Measurements from ENCODE around the gene TRAPPC8. TPM values are rescaled to one million over a fixed set of nuclear protein-coding genes. Genes with fewer than 3 reads are reported as not detected.

TRAPPC8 gene
- total and polyA plus RNA-seq, 2 of the 13 experiments (the other 11 are each of a cell fraction or from before 2014, with no cell fraction given) = 34.6 to 50.8 TPM

- Histone ChIP-seq H2AFZ (ENCODE audit: low read length) (no peak overlapping the region), H3K4me2 (ENCODE audit: low read depth, low read length) (no peak overlapping the region), H3K9ac (ENCODE audit: insufficient read depth, low read depth, low read length) (no peak overlapping the region), H3K79me2 (ENCODE audit: insufficient read depth, low read length) (no peaks in the 10 kb centered on the region), H3K4me3 (replicated peaks in 1 of 3; ENCODE audit: insufficient read depth in 1 of 3, low read depth in 2 of 3, low read length in 3 of 3) (no peak overlapping the region), H3K9me3 (ENCODE audit: low read length) (no peaks in the 10 kb centered on the region), H3K27ac (ENCODE audit: extremely low read length, insufficient read depth, low read length) (no peak overlapping the region), H4K20me1 (ENCODE audit: insufficient read depth, low read length) (no peaks in the 10 kb centered on the region), H3K27me3 (ENCODE audit: control insufficient read depth in 1 of 2, insufficient read depth in 2 of 2, low read length in 2 of 2) (no peaks in the 10 kb centered on the region), H3K36me3 (replicated peaks in 1 of 2; ENCODE audit: control insufficient read depth in 1 of 2, insufficient read depth in 2 of 2, low read length in 2 of 2) (no peaks in the 10 kb centered on the region), H3K4me1 (ENCODE audit: insufficient read depth, low read length) (peaks cover 15% of the 10 kb centered on the region)
- peak; percentile 81 for ATAC-seq
- in situ Hi-C loops (cut with HindIII; ENCODE audit: extremely low pct_ligation_motif_present, low pct_unique_long_range_greater_than_20kb) (no loop called here), intact Hi-C loops (cut with micrococcal nuclease; ENCODE audit: unreplicated experiment) (loop anchor here (1.0 to 10.0 kb wide), 3 partner anchors 78 to 263 kb away; no protein-coding TSS in a partner anchor)
- peak; percentile 59 for DNase-seq (ENCODE audit: low spot score)
- BruUV-seq (replicated peaks) = no TSS peak
- TF ChIP-seq FOSL2 (CRISPR knock-in tag; IDR thresholded peaks at IDR 0.05) (no peak), CTCF (CRISPR knock-in tag; IDR thresholded peaks at IDR 0.05) (peak; percentile 81), KMT2A (CRISPR knock-in tag; IDR thresholded peaks at IDR 0.05) (no peak), MXI1 (IDR thresholded peaks at IDR 0.05; ENCODE audit: borderline replicate concordance, low read depth, low read length) (0 out of 3 replicates have a peak, but pooled peaks have one; percentile 11), RAD21 (CRISPR knock-in tag; IDR thresholded peaks at IDR 0.05) (peak; percentile 49; the same call in 1 of the 2 replicates), SSRP1 (CRISPR knock-in tag; IDR thresholded peaks at IDR 0.05) (no peak), SMC3 (IDR thresholded peaks at IDR 0.05; ENCODE audit: low read length) (peak; percentile 85), SMYD3 (CRISPR knock-in tag; IDR thresholded peaks at IDR 0.05) (0 out of 2 replicates have a peak, but pooled peaks have one; percentile 33), ZSCAN5A (CRISPR knock-in tag; IDR thresholded peaks at IDR 0.05; ENCODE audit: borderline replicate concordance) (0 out of 2 replicates have a peak, but pooled peaks have one; percentile 24), STAG1 (CRISPR knock-in tag; IDR thresholded peaks at IDR 0.05) (peak; percentile 76)
- TF ChIP-seq, protein P1, sequence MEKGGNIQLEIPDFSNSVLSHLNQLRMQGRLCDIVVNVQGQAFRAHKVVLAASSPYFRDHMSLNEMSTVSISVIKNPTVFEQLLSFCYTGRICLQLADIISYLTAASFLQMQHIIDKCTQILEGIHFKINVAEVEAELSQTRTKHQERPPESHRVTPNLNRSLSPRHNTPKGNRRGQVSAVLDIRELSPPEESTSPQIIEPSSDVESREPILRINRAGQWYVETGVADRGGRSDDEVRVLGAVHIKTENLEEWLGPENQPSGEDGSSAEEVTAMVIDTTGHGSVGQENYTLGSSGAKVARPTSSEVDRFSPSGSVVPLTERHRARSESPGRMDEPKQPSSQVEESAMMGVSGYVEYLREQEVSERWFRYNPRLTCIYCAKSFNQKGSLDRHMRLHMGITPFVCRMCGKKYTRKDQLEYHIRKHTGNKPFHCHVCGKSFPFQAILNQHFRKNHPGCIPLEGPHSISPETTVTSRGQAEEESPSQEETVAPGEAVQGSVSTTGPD (CRISPR knock-in tag; IDR thresholded peaks at IDR 0.05) = no peak
- ChIA-PET POLR2A (no interaction called here), CTCF (ENCODE audit: low intra/inter-chr PET ratio, low total read pairs) (interaction anchor here (0.8 to 2.2 kb wide), 5 partner anchors 77 to 263 kb away, joined by 3 to 18 read pairs (median 4); no protein-coding TSS in a partner anchor)
- FAIRE-seq = peak; percentile 73
- 43% methylated on average over 10 of the region's 11 CpGs for WGBS (ENCODE audit: low lambda C conversion rate)
These were observed 123.6 kb downstream of the TRAPPC8 start for GRCh38 chr18:31819106-31819924.
